ENCODE data around the gene CLCN4.

CLCN4 gene

DNA sequence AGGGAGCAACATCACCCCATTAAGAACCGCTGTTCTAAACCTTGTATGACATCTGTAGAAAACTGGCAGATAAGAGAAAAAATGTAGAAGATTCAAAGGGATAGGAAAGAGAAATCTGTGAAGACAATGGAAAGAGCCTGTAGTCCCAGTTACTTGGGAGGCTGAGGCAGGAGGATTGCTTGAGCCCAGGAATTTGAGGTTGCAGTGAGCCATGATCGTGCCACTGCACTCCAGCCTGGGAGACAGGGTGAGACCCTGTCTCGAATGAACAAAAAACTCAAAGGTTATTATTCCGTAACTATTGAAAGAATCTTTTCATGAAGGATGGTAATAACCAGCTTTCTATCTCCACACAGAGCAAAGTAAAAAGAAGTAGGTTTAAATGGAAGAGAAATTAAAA is 1.6 kb upstream of the CLCN4 start:
- H3K36me3 Mint-ChIP-seq (ENCODE audit: low read depth), result peaks cover 4% of the 10 kb centered on the region
- TF ChIP-seq, protein P1, sequence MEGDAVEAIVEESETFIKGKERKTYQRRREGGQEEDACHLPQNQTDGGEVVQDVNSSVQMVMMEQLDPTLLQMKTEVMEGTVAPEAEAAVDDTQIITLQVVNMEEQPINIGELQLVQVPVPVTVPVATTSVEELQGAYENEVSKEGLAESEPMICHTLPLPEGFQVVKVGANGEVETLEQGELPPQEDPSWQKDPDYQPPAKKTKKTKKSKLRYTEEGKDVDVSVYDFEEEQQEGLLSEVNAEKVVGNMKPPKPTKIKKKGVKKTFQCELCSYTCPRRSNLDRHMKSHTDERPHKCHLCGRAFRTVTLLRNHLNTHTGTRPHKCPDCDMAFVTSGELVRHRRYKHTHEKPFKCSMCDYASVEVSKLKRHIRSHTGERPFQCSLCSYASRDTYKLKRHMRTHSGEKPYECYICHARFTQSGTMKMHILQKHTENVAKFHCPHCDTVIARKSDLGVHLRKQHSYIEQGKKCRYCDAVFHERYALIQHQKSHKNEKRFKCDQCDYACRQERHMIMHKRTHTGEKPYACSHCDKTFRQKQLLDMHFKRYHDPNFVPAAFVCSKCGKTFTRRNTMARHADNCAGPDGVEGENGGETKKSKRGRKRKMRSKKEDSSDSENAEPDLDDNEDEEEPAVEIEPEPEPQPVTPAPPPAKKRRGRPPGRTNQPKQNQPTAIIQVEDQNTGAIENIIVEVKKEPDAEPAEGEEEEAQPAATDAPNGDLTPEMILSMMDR (IDR thresholded peaks at IDR 0.05), result no peak
- H3K4me3 Mint-ChIP-seq, result peak overlapping the region; percentile 4
- H3K9me3 Mint-ChIP-seq, result peaks cover 44% of the 10 kb centered on the region
- peaks cover 7% of the 10 kb centered on the region for H3K27me3 Mint-ChIP-seq (ENCODE audit: low read depth, poor library complexity)
- H3K4me1 Mint-ChIP-seq, result peaks cover 34% of the 10 kb centered on the region
- no peak overlapping the region for H3K27ac Mint-ChIP-seq
- no peak for DNase-seq

- TF ChIP-seq, protein P1 (IDR thresholded peaks at IDR 0.05), result no peak
- no peak for DNase-seq
- H3K36me3 Mint-ChIP-seq (ENCODE audit: low read depth), result no peaks in the 10 kb centered on the region
- no peak overlapping the region for H3K27ac Mint-ChIP-seq
- peak overlapping the region; percentile 78 for H3K4me3 Mint-ChIP-seq
- H3K27me3 Mint-ChIP-seq (ENCODE audit: low read depth, poor library complexity), result peaks cover 7% of the 10 kb centered on the region
- peaks cover 39% of the 10 kb centered on the region for H3K9me3 Mint-ChIP-seq
- H3K4me1 Mint-ChIP-seq, result peaks cover 46% of the 10 kb centered on the region
Measured at GRCh38 chrX:10157032-10157341, 212 bp downstream of the CLCN4 start.

DNA sequence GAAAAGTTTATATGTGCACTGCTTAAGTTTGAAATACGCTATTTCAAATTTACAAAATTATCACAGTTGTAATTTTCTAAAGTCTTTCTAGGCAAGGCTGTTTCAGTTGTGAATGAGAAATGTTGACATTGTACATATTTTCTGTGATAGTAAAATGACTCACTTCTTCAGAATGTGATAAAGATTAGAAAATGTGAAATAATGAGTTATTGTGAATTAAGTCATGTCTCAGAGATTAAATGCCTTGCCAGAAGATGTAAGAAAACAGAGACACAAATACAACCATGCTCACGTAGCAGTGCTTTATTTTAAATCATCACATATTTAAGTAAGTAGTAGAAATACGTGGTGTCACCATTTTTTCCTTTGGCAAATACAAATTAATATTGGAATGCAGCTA is 768 bp downstream of the CLCN4 start:
- TF ChIP-seq, protein P1 (IDR thresholded peaks at IDR 0.05), result no peak
- no peak overlapping the region for H3K27ac Mint-ChIP-seq
- peaks cover 4% of the 10 kb centered on the region for H3K36me3 Mint-ChIP-seq (ENCODE audit: low read depth)
- peaks cover 41% of the 10 kb centered on the region for H3K9me3 Mint-ChIP-seq
- H3K27me3 Mint-ChIP-seq (ENCODE audit: low read depth, poor library complexity), result peaks cover 7% of the 10 kb centered on the region
- peaks cover 46% of the 10 kb centered on the region for H3K4me1 Mint-ChIP-seq
- DNase-seq, result no peak
- peak overlapping the region; percentile 78 for H3K4me3 Mint-ChIP-seq

- Mint-ChIP-seq H3K27me3 (ENCODE audit: low read depth, poor library complexity) (peaks cover 7% of the 10 kb centered on the region), H3K4me3 (peak overlapping the region; percentile 77), H3K36me3 (ENCODE audit: low read depth) (peaks cover 6% of the 10 kb centered on the region), H3K4me1 (peaks cover 46% of the 10 kb centered on the region), H3K27ac (no peak overlapping the region), H3K9me3 (peaks cover 37% of the 10 kb centered on the region)
- peak; percentile 61 for DNase-seq
- TF ChIP-seq, protein P1 (IDR thresholded peaks at IDR 0.05), result no peak
Measured at GRCh38 chrX:10158279-10159144, 1.7 kb downstream of the CLCN4 start.

- Mint-ChIP-seq H3K27ac (no peak overlapping the region), H3K9me3 (peaks cover 41% of the 10 kb centered on the region), H3K4me1 (peaks cover 46% of the 10 kb centered on the region), H3K4me3 (peak overlapping the region; percentile 77), H3K27me3 (ENCODE audit: low read depth, poor library complexity) (peaks cover 7% of the 10 kb centered on the region), H3K36me3 (ENCODE audit: low read depth) (peaks cover 12% of the 10 kb centered on the region)
- no peak for DNase-seq
- TF ChIP-seq, protein P1 (IDR thresholded peaks at IDR 0.05), result no peak
Measured at GRCh38 chrX:10159145-10159468, 2.3 kb downstream of the CLCN4 start.

GRCh38 chrX:10160211-10160610 is 3.4 kb downstream of the CLCN4 start:
- Mint-ChIP-seq H3K27ac (no peak overlapping the region), H3K27me3 (ENCODE audit: low read depth, poor library complexity) (peaks cover 3% of the 10 kb centered on the region), H3K9me3 (peaks cover 47% of the 10 kb centered on the region), H3K36me3 (ENCODE audit: low read depth) (peaks cover 15% of the 10 kb centered on the region), H3K4me1 (peaks cover 46% of the 10 kb centered on the region), H3K4me3 (no peak overlapping the region)
- no peak for DNase-seq
- TF ChIP-seq, protein P1 (IDR thresholded peaks at IDR 0.05), result no peak

Data from nephron progenitor cell (in vitro differentiated cells).